GM12873 (cell line): ENCODE results near the gene GAPVD1.

ENCODE experiments used
- TF ChIP-seq, protein P1 (sequence below): IDR thresholded peaks from 2 replicates; pipeline ENCODE4 v1.5.1; 2012; ENCODE audit warnings: low read depth, mild to moderate bottlenecking, moderate library complexity, low read length, control low read depth; ENCODE audit not compliant: insufficient read depth; ENCODE audit errors: missing control alignments

Gene GAPVD1

GRCh38 chr9:125284855-125285254 is 23.2 kb downstream of the GAPVD1 start:
- TF ChIP-seq, protein P1, sequence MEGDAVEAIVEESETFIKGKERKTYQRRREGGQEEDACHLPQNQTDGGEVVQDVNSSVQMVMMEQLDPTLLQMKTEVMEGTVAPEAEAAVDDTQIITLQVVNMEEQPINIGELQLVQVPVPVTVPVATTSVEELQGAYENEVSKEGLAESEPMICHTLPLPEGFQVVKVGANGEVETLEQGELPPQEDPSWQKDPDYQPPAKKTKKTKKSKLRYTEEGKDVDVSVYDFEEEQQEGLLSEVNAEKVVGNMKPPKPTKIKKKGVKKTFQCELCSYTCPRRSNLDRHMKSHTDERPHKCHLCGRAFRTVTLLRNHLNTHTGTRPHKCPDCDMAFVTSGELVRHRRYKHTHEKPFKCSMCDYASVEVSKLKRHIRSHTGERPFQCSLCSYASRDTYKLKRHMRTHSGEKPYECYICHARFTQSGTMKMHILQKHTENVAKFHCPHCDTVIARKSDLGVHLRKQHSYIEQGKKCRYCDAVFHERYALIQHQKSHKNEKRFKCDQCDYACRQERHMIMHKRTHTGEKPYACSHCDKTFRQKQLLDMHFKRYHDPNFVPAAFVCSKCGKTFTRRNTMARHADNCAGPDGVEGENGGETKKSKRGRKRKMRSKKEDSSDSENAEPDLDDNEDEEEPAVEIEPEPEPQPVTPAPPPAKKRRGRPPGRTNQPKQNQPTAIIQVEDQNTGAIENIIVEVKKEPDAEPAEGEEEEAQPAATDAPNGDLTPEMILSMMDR = no peak

DNA sequence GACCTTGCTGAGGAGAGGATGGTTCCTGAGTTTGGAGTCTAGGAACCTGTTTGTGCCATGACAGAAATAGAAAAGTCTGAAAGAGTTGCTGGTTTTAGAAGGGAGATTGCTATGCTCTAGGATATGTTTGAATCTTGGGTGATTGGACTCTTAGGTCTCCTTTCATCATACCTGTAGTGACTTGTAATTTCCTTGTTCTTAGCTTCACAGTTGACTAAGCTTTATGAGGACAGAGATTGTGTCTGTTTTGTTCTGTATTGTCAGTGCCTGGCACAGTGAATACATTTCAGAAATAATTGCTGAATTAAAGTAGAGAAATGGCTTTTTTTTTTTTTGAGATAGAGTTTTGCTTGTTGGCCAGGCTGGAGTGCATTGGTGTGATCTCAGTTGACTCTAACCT is 31.5 kb downstream of the GAPVD1 start:
- TF ChIP-seq, protein P1 = no peak

GRCh38 chr9:125295657-125296056 is 34.0 kb downstream of the GAPVD1 start:
- TF ChIP-seq, protein P1 = no peak

- TF ChIP-seq, protein P1 = no peak
Measured at GRCh38 chr9:125296843-125297372, 35.3 kb downstream of the GAPVD1 start.

DNA sequence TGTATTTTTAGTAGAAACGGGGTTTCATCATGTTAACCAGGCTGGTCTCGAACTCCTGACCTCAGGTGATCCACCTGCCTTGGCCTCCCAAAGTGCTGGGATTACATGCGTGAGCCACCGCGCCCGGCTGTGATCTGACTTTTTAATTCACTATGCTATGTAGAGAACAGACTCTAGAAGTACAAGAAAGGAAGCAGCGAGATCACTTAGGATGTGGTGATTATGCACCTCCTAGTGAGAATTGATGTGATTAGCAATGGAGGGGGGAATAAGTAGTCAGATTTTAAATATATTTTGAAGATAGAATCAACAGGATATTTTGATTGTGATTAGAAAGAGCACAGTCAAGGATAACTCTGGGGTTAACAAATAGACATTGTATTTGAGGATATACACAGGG is 36.3 kb downstream of the GAPVD1 start:
- TF ChIP-seq, protein P1 = no peak

DNA sequence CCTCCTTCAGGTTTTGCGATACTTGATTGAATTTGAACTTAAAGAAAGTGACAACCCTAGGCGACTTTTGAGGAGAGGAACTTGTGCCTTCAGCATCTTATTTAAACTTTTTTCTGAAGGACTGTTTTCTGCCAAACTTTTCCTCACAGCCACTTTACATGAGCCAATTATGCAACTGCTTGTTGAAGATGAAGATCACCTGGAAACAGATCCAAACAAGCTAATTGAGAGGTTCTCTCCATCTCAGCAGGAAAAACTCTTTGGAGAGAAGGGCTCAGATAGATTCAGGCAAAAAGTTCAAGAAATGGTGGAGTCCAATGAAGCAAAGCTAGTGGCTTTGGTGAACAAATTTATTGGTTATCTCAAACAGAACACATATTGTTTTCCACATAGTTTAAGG is 40.6 kb downstream of the GAPVD1 start:
- TF ChIP-seq, protein P1 = no peak

- TF ChIP-seq, protein P1 = no peak
Measured at GRCh38 chr9:125304273-125304672, 42.6 kb downstream of the GAPVD1 start.
